Measurements from ENCODE around the gene CPSF3.
A peak's percentile ranks its signal among the peaks of the same experiment; 100 is the strongest.
"Not testable (repeated sequence)": the region's sequence is repeated elsewhere in the genome, so short reads cannot be mapped to it uniquely, and the experiment has no call there.

Gene CPSF3

DNA sequence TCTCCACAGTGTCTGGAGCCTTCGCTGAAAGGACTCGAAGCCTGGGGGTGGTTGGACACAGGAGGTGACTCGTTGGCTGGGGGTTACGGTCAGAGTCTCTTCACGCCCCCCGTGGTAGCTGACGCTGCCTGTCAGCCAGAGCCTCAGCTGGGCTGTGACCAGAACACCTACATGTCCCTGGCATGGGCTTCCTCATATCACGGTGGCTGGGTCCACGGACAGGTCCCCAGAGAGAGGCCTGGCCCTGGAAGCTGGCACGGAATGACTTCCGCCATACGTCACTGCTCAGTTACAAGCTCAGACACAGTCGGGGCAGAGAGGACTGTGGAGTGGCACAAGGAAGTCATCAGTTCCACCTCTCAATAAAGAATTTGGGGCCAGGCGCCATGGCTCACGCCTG, 28.6 kb upstream of the CPSF3 start:
- DNase-seq (ENCODE audit: low read depth) = no peak

DNA sequence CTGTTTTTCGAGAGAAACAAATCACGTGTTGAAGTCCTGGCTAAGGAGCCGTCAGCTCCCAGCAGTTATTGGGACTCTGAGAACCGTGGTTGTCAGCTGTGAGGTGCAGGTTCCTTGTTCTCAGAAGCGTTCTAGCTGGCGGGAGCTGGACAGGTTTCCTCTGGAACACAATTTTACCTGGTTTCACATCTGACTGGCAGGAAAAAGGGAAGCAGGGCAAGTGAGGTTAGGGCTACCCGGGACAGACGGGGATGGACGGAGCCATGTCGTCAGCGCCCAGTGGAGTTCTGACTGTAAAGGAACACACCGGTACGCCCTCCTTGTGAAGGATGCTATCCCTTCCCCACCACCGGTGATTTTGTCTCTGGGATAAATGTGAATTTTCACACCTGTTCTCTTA, 26.3 kb upstream of the CPSF3 start:
- DNase-seq (ENCODE audit: low read depth) = no peak

DNA sequence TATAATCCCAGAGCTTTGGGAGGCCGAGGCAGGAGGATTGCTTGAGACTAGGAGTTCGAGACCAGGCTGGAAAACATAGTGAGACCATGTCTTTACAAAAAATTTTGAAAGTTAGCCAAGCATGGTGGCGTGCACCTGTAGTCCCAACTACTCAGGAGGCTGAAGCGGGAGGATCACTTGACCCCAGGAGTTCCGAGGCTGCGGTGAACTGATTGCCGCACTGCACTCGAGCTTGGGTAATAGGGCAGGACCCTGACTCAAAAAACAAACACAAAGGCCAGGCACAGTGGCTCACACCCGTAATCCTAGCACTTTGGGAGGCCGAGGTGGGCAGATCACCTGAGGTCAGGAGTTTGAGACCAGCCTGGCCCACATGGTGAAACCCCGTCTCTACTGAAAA, 25.2 kb upstream of the CPSF3 start:
- not testable (repeated sequence) for DNase-seq (ENCODE audit: low read depth)

DNA sequence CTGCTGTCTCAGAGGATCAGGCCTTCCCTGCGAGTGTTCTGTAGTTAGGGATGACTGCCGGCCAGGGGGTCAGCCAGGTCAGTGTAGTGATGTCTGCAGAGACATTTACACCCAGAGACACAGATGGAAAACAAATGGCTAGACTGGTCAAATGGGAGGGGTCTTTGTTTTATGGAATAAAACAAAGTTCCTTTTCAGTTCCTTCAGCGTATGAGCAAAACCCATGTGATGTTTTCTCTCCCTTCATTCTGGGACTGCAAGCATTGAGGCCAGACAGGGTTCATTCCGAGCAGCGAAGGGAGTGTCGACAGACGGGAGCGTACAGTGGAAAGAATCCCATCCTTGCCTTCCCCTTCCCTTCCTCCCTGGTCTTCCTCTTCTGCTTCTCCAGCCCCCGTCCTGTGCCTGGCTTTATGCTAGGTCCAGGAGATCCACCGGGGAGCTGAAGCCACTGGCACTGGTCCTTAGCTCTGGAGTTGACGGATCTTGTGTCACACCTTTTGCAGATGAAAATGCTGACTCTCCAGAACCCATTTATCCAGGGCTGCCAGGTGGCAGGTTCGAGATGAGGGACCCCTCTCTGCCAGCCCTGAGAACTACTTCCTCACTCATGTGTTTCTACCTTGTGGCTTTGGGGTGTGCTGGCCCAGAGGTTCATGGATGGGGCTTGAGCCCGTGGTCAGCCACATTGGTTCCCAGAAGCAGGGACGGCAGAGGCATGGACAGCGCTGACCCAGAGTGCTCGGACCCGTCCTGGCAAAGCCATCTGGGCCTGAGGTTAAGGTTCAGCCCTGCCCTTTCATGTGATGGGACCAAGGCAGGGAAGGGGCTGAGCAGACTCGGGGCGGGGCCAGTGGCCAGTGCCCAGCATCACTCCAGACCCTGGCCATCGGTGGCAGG, 24.3 kb upstream of the CPSF3 start:
- DNase-seq (ENCODE audit: low read depth) = peak; percentile 33

DNA sequence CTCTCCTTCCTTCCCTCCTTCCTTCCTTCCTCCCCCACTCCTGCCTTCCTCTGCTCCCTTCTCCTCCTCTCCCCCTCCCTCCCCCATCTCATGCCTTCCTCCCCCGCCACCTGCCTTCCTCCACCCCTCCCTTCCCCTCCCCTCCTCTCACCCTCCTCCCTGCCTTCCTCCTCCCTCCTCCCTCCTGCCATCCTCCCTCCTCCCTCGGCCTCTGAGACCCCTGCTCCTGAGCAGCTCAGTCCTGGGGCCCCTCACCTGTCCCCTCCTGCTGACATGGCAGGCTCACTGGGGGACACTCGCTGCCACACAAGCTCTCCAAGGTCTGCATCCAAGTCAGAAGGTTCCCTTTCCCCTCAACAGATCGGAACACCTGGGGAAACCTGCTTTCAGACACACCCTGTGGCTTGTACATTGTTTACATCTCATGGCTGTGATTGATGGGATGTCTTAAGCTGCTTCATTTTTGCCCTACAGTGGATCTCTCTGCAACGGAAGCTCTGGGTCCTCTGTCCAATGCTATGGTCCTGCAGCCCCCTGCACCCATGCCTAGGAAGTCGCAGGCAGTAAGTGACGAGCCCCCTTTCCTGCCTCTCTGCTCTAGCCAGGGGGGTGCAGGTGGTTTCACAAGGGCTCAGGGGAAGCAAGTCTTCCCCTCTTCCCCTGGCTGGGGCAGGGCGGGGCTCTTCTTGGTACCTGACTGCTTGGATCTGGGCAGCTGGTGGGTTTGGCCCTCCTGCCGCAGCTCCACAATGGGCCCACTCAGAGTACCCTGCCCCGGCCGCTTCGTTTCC, 23.0 kb upstream of the CPSF3 start:
- no peak for DNase-seq (ENCODE audit: low read depth)

DNA sequence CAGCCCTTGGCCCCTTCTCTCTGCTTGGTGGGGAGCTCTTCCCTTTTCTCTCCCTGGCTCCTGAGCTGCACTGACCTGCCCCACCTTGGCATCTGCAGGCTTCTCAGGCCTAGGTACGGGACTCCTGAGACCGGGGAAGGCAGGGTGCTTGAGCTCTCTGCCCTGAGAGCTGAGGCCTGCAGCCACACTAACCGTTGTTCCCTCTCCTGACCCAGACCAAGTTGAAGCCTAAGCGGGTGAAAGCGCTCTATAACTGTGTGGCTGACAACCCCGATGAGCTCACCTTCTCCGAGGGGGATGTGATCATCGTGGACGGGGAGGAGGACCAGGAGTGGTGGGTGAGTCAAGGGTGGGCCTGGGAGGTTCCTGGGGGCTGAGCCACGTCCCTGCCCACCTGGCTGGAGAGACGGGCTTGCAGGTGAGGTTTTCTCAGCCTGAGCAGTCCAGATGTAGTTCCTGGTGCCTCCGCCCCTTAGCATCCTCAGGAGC, 22.4 kb upstream of the CPSF3 start:
- DNase-seq (ENCODE audit: low read depth) = no peak

DNA sequence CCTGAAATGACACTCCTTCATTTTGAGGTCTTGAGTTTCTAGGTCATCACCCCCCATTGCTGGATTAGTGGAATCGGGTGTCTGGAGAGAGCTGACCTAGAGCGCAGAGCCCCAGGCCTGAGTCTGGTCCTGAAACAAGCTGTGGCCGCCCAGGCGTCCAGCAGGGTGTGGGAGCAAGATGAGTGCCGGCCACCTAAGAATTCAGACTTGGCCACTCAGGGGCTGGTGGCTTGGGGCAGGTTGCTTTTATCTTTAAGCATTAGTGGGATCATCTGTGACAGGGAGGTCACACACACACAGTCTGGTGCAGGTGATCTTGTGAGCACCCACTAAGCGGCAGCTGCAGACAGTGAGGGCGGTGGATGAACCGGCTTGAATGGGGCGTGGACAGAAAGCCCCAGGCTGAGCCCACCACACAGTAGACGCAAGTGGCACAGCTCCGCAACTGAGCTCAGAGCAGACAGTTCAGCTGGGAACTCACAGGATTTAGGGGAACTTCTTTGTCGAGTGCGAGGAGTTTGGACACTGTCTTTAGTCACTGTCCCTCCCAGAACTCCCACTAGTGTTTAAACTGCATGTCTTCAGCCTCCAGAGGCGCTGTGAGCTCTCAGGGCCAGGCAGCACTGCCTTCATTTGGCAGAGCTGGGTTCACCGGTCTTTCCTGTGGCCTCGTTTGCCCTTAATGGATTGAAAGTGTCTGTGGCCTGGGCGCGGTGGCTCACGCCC, 21.6 kb upstream of the CPSF3 start:
- no peak for DNase-seq (ENCODE audit: low read depth)

DNA sequence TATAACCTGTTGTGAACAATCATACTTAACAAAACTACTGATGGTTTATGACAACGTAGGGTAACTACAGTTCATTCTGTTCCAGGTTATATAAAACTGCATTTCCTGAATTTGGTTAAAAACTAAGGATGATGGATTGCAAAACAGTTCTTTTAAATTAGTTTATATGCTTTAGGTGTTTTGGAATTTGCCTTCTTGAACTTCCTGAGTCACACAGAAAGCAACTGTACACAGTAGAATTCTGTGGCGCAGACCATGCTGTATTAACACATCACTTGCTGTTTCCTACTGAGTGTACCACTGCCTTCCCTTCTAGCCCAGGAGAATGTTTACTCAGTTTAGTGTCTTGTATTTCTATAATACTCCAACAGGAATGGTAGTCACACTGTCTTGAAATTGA, 19.5 kb upstream of the CPSF3 start:
- peak; percentile 75 for DNase-seq (ENCODE audit: low read depth)

DNA sequence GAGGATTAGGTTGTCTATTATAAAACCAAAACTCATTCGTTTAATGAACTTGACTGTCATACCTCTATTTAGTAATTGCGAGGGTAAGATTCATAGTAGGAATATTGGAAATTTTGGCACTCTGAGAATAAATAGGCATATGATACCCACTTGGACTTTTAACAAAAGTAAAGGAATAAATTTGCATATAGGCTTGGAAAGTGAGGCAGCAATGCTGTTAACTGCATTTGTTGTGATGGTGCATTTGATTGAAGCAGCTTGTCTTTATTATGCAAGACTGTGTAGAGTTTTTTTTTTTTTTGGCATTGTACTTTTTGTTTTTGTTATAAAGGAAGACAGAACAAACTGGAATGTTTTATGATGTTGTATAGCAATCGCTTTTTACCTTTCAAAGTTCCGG, 19.0 kb upstream of the CPSF3 start:
- no peak for DNase-seq (ENCODE audit: low read depth)

DNA sequence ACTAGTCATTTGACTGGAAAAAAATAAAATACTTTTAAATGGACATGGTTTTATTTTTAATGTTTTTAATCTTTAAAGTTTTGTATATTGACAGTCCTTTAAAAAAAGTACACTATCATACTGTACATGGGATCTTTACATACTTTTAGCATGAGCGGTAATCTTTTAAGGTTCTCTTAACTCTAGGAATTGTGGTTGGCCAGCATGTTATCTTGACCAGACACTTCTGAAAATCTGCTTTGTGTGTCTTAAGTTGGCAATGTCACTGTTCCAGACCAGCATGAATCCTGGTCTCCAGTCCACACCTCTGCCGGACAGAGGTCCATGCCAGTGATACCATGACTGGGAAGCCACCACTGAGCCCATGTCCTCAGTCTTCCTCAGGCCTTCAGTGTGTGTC, 17.8 kb upstream of the CPSF3 start:
- peak; percentile 54 for DNase-seq (ENCODE audit: low read depth)

DNA sequence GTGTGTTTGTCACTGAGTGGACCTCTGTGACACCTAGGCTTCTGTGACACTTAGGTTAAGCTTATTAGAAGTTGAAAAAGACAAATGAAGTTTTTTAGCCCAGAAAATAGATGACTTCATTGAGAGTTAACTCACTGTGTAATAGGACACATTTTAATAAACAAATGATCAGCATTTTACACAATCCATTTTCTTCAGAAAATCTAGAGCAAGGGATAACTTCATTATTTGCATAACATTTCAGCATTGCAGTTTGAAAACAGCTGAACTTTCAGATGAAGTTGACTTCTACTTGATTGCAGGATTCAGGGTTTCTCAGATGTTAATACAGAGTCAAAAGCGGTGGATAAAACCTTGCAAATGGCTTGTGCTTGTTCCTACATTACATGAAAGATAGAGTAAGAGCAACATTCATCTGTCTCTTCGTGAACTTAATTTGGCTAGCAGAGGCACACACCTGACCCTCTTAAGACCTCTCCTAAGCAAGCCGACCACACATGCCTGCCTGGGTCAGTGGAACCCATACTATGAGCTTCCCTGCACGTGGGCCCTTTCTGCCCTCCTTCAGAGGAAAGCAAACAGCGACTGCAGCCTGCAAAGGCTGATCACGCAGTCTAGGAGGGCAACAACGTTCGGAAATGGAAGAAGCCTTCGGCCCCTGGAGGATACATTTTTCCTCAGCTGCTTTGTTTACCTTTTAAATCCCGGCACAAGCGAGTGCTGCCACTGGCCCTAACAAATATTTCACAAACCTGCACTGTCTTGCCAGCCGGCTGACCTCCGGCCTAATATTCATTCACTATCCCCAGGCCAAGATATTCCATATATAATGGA, 16.7 kb upstream of the CPSF3 start:
- DNase-seq (ENCODE audit: low read depth) = no peak

DNA sequence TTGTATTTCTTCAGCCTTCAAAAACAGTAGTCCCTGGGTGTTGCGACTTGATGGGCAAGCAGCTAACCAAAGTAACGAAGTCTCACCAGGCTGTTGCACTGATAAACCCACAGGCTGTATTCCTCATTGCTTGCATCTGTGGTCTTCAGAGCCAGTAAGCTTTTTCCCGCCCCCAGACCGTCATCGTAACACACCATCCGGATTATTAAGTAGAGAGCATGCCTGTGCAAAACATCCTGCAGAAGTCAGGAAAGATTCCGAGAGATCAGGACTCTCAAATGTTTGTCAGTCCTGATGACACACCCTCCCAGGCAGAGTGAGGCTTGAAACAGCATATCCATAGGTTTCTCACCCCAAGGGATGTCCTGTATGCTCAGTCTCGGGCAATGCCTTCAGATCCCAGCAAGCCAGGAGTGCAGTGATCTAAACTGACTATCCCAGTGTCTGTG, 16.1 kb upstream of the CPSF3 start:
- DNase-seq (ENCODE audit: low read depth) = peak; percentile 71

DNA sequence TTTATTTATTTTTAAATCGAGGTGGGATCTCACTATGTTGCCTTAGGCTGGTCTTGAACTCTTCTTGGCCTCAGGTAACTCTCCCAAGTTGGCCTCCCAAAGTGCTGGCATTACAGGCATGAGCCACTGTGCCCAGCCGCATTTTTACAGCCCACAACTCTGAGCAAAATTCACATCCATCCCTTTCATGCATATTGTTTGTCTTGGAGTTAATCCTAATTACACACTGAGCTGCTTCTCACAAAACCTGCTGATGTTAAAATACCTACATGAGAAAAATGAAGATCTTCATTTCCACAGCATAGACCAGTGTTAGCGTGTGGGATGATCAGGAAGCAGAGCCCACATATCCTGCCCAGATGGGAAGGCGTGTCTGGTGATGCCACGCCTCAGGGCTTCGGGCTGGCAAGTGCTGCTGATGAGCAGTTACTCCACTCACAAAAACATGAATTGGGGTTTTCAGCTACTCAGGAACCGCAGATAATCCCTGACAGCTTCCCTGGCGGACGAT, 14.8 kb upstream of the CPSF3 start:
- DNase-seq (ENCODE audit: low read depth) = peak; percentile 31

DNA sequence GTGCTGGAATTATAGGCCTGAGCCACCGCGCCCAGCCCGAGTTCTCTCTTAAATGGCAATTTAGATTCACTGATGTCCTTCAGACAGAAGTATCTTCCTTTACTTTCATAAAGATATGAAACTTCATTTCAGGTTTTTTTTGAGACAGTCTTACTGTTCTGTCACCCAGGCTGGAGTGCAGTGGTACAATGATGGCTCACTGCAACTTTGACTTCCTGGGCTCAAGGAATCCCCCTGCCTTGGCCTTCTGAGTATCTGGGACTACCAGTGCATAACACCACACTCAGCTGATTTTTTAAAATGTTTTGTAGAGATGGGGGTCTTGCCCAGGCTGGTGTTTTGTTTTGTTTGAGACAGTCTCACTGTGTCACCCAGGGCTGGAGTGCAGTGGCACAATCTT, 13.3 kb upstream of the CPSF3 start:
- no peak for DNase-seq (ENCODE audit: low read depth)

DNA sequence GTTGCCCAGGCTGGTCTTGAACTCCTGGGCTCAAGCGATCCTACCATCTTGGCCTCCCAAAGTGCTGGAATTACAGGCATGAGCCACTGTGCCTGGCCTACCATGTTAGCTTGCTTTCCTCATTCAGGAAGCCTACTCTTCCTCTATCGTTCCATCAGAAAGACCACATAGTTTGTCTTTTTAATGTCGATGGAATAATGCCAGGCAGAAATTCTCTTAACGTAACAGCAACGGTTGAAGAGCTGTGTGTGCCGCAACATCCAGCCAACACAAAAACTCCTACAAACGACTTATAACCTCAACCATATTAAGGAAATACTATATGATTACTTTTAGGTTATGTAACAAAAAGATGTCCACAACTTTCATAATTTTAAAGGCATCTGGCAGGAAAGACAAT, 10.7 kb upstream of the CPSF3 start:
- peak; percentile 53 for DNase-seq (ENCODE audit: low read depth)

DNA sequence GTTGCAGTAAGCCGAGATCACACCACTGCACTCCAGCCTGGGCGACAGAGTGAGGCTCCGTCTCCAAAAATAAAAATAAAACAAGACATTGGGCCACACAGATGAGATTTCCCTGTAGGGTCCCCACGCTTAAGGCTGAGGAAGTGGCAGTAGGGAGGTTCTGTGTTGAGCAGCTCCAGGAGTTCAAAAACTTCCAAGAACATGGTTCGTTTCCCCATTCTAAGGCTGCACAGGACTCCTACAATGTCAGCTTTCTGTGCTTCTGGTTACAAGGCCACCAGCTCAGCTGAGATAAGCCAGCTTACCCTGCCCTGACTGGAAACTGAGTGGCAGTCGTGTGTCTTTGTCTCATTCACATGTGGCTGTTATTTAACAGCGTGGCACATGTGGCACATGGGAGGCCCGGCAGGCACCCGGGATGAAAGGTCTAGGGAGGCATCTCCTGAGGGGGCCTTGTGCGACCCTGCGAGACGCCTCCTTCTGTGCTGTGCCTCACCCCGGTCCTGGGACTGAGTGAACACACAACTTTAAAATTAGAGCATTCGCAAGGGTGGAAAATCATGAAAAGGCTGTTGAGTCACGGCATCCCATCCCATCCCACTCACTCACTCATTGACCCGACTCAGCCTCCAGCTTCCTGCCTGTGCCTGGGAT, 7.8 kb upstream of the CPSF3 start:
- no peak for DNase-seq (ENCODE audit: low read depth)

DNA sequence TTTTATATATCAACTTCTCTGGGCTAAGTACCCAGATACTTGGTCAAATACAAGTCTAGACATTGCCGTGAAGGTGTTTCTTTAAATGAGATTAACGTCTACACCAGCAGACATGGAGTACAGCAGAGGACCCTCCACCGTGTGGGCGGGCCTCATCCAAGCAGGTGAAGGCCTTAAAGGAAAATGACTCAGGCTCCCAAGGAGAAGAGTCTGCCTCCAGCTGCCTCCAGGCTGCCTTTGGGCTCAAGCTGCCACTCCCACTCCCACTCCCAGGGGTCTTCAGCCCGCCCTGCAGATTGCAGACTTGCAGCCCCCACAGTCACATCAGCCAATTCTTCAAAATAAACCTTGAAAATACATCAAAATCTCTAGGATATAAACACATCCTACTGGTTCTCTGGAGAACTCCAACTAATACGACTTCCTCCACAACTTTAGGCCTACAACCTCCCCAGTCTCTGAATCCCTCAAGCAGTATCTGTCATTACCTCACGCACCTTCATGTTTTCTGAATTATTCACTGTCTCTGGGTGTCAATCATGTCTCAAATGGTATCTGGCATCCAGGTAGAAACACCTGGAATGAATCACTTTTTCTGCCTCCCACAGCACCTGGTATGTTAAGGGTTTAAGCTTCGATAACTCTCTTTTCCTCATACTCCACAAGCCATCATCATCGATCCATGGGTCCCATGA, 7.0 kb upstream of the CPSF3 start:
- DNase-seq (ENCODE audit: low read depth) = no peak

DNA sequence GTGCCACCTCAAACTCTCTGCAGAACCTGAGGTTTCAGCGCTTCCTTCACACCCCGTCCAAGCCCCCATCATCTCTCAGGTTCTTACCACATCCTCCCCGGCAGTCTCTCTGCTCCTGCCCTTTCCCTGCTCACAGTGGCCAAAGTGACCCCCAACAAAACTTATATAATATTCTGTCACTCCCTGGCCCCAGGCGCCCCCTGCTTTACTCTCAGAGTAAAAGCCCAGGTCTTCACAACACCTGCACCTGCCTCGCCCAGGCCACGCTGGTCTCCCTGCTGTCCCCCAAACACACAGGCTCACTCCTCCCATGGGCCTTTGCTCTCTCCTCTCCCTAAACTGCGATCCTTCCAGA, 6.5 kb upstream of the CPSF3 start:
- no peak for DNase-seq (ENCODE audit: low read depth)

DNA sequence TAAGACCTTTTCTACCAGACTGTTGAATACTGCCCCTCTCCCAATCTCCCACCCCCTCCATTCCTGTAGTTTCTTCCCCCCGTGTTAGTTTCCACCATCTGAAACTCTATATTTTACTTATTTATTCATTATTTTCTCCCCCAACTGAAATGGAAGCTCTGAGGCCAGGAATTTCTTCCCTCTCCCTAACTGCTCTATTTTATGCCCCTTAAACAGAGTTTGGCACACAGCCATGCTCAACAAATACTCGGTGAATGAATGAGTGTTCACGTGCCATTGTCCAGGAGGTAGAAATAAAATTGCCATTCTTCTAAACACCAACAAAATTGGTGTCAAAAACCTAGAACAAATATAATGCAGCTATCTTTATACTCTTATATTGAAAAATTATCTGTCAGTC, 5.7 kb upstream of the CPSF3 start:
- DNase-seq (ENCODE audit: low read depth) = no peak

DNA sequence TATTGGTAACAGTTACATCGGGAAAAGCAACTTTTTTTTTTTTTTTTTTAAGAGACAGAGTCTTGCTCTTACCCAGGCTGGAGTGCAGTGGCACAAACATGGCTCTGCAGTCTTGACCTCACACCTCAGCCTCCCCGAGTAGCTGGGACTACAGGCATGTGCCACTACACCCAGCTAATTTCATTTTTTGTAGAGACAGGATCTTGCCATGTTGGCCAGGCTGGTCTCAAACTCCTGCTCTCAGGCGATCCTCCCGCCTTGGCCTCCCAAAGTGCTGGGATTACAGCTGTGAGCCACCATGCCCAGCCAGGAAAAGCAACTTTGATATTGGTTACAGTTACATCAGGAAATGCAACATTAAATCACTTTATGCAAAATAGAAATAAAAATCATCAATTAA, 4.7 kb upstream of the CPSF3 start:
- DNase-seq (ENCODE audit: low read depth) = no peak
